ENCODE measurements around the gene TNS1. TPM values are rescaled to one million over a fixed set of nuclear protein-coding genes. Genes with fewer than 3 reads are reported as not detected.

TNS1 gene
- total RNA-seq, 1 donor from 2014 or later: 54.5 TPM

DNA sequence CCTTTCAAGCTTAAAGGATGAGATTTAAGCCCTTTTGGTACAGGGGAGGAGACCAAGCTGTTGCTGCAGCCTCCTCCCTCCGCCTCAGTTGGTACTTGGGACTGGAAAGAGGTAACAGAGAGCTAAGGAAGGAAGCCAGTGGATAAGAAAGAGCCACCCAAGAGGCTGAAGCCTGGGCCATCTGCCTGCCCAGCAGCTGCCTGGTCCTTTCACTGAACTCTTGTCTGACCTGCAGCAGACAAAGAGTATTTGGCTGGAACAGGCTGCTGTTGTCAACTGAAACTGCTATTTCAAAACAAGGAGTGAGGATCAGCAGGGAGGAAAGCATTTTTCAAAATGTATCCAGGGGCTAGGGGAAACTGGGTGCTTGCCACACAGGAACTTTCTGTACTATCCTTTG lies 30.3 kb downstream of the TNS1 start:
- no peak for TF ChIP-seq CTCF (IDR thresholded peaks at IDR 0.05; ENCODE audit: insufficient read depth, low read length, poor library complexity, severe bottlenecking)
- Histone ChIP-seq H3K27me3 (ENCODE audit: control insufficient read depth, insufficient read depth, low read length) (no peaks in the 10 kb centered on the region), H3K4me3 (ENCODE audit: low read depth, low read length) (no peak overlapping the region), H3K36me3 (ENCODE audit: control insufficient read depth, insufficient read depth, low read length) (no peaks in the 10 kb centered on the region)
- DNase-seq (ENCODE audit: low read depth): no peak

DNA sequence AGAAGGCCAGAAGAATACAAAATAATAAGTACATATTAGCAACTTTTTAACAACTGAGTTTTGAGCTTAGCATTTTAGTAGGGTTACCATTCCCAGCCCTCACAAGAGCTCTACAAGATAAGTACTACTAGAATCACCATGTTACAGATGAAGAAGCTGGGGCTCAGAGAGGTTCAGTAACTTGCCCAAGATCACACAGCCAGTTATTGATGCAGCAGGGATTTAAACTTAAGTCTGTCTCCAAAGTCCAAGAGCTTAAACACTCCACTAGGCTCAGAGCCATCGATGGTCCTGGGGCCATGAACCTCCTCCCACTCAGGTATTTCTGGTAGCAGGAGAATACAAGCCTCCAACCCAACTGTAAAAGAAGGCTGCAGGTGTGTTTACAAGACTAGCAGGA lies 30.8 kb downstream of the TNS1 start:
- no peak for DNase-seq (ENCODE audit: low read depth)
- Histone ChIP-seq H3K36me3 (ENCODE audit: control insufficient read depth, insufficient read depth, low read length) (no peaks in the 10 kb centered on the region), H3K27me3 (ENCODE audit: control insufficient read depth, insufficient read depth, low read length) (no peaks in the 10 kb centered on the region), H3K4me3 (ENCODE audit: low read depth, low read length) (no peak overlapping the region)
- no peak for TF ChIP-seq CTCF (IDR thresholded peaks at IDR 0.05; ENCODE audit: insufficient read depth, low read length, poor library complexity, severe bottlenecking)

DNA sequence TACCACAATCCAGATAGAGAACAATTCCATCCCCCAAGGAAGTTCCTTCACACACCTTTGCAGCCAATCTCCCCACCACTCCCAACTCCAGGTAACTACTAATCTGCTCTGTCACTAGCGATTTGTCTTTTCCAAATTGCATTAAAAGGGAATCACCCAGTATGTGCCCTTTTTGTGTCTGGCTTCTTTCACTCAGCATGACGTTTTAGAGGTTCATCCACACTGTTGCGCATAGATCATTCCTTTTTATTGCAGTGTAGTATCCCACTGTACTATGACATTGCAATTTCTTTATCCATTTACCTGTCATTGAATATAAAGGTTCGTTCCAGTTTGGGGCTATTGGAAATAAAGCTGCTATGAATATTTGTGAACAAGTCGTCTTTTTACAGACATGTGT lies 31.6 kb downstream of the TNS1 start:
- no peak for DNase-seq (ENCODE audit: low read depth)
- H3K36me3 ChIP-seq (ENCODE audit: control insufficient read depth, insufficient read depth, low read length): no peaks in the 10 kb centered on the region
- no peak overlapping the region for H3K4me3 ChIP-seq (ENCODE audit: low read depth, low read length)
- no peak for TF ChIP-seq CTCF (IDR thresholded peaks at IDR 0.05; ENCODE audit: insufficient read depth, low read length, poor library complexity, severe bottlenecking)
- no peaks in the 10 kb centered on the region for H3K27me3 ChIP-seq (ENCODE audit: control insufficient read depth, insufficient read depth, low read length)

DNA sequence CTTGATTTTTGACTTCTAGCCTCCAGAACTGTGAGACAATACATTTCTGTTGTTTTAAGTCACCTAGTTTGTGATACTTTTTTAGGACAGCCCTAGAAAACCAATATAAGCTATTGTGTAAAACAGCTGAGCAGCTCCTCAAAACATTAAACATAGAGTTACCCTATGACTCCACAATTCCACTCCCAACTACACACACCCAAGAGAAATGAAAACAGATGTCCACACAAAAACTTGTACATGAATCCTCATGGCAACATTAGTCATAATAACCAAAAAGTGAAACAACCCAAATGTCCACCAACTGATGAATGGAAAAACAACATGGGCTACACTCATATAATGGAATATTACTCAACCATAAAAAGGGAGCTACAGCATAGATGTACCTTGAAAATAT lies 32.6 kb downstream of the TNS1 start:
- Histone ChIP-seq H3K27me3 (ENCODE audit: control insufficient read depth, insufficient read depth, low read length) (no peaks in the 10 kb centered on the region), H3K36me3 (ENCODE audit: control insufficient read depth, insufficient read depth, low read length) (no peaks in the 10 kb centered on the region), H3K4me3 (ENCODE audit: low read depth, low read length) (no peak overlapping the region)
- DNase-seq (ENCODE audit: low read depth): no peak
- TF ChIP-seq CTCF (IDR thresholded peaks at IDR 0.05; ENCODE audit: insufficient read depth, low read length, poor library complexity, severe bottlenecking): no peak

GRCh38 chr2:217969588-217969987 lies 33.2 kb downstream of the TNS1 start:
- no peak for TF ChIP-seq CTCF (IDR thresholded peaks at IDR 0.05; ENCODE audit: insufficient read depth, low read length, poor library complexity, severe bottlenecking)
- H3K27me3 ChIP-seq (ENCODE audit: control insufficient read depth, insufficient read depth, low read length): no peaks in the 10 kb centered on the region
- DNase-seq (ENCODE audit: low read depth): no peak

GRCh38 chr2:217968023-217968422 lies 34.8 kb downstream of the TNS1 start:
- DNase-seq (ENCODE audit: low read depth): no peak
- no peak overlapping the region for H3K4me3 ChIP-seq (ENCODE audit: low read depth, low read length)
- no peaks in the 10 kb centered on the region for H3K36me3 ChIP-seq (ENCODE audit: control insufficient read depth, insufficient read depth, low read length)
- no peak for TF ChIP-seq CTCF (IDR thresholded peaks at IDR 0.05; ENCODE audit: insufficient read depth, low read length, poor library complexity, severe bottlenecking)
- H3K27me3 ChIP-seq (ENCODE audit: control insufficient read depth, insufficient read depth, low read length): no peaks in the 10 kb centered on the region

More at GRCh38 chr2:217969588-217969987, 33.2 kb downstream of the TNS1 start:
- H3K4me3 ChIP-seq (ENCODE audit: low read depth, low read length): no peak overlapping the region
- no peaks in the 10 kb centered on the region for H3K36me3 ChIP-seq (ENCODE audit: control insufficient read depth, insufficient read depth, low read length)

All from kidney epithelial cell (primary cell).